ENCODE results near the gene ANO1.

GRCh38 chr11:70146895-70147520 is 68.9 kb downstream of the ANO1 start:
- TF ChIP-seq POLR2A (IDR thresholded peaks at IDR 0.05): no peak
- TF ChIP-seq, protein P1, sequence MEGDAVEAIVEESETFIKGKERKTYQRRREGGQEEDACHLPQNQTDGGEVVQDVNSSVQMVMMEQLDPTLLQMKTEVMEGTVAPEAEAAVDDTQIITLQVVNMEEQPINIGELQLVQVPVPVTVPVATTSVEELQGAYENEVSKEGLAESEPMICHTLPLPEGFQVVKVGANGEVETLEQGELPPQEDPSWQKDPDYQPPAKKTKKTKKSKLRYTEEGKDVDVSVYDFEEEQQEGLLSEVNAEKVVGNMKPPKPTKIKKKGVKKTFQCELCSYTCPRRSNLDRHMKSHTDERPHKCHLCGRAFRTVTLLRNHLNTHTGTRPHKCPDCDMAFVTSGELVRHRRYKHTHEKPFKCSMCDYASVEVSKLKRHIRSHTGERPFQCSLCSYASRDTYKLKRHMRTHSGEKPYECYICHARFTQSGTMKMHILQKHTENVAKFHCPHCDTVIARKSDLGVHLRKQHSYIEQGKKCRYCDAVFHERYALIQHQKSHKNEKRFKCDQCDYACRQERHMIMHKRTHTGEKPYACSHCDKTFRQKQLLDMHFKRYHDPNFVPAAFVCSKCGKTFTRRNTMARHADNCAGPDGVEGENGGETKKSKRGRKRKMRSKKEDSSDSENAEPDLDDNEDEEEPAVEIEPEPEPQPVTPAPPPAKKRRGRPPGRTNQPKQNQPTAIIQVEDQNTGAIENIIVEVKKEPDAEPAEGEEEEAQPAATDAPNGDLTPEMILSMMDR (IDR thresholded peaks at IDR 0.05): no peak
